Gastrocnemius medialis (tissue), 4 donors: Measurements from ENCODE around the gene C22orf23.

Experiments used
- POLR2A ChIP-seq, 2 donors: fragments of 450-650 bp; IDR thresholded peaks; one replicate each; pipeline ENCODE4 v1.6.1; 2017; ENCODE audit warnings: antibody characterized with exemption in 2 of 2, mild to moderate bottlenecking in 2 of 2, moderate library complexity in 2 of 2
- TF ChIP-seq, protein P1 (sequence below), 5 experiments: fragments of 450-650 bp in 3 of 5; fragments of 200-600 bp in 2 of 5; sonication (generic) in 2 of 5; IDR thresholded peaks in 4 of 5; conservative IDR thresholded peaks in 1 of 5; 1 replicate in 4 of 5; 2 replicates in 1 of 5; pipeline ENCODE4 v1.5.1; 2016 to 2019; ENCODE audit warnings: antibody characterized with exemption in 5 of 5, mild to moderate bottlenecking in 3 of 5, moderate library complexity in 3 of 5

DNA sequence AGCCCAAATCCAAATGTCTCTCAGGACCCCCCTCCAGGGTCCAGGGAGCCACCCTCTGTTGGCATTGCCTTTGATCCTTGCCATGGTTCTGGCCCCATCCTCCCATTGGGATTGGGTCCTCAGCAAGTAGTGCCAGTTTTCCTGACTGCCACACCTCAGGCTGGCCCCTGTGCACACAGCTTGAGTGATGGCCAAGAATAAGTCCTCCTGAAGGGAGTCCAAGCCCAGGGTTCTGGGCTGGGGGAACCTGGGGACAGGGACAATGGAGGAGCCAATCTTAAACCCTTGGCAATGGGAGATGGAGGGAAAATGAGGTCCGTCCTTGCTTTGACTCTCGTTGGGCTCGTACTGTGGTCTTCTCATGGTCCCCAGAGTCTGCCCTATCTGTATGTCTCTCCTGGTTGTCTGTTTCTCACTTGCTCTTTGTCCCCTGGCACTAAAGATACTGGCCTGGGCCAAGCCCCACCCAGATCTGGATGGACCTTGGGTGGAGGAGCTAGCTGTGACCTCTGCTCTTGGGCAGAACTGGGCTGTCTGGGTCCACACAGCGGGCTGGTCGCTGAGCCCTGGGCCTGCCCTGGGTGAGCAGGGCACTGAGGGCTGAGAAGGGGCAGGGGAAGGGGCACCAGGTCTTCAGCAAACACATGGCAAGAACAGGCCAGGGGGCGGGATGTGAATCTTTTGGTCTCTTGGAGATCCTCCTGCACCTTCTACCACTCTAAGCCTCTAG, 28.0 kb upstream of the C22orf23 start:
- TF ChIP-seq, protein P1, sequence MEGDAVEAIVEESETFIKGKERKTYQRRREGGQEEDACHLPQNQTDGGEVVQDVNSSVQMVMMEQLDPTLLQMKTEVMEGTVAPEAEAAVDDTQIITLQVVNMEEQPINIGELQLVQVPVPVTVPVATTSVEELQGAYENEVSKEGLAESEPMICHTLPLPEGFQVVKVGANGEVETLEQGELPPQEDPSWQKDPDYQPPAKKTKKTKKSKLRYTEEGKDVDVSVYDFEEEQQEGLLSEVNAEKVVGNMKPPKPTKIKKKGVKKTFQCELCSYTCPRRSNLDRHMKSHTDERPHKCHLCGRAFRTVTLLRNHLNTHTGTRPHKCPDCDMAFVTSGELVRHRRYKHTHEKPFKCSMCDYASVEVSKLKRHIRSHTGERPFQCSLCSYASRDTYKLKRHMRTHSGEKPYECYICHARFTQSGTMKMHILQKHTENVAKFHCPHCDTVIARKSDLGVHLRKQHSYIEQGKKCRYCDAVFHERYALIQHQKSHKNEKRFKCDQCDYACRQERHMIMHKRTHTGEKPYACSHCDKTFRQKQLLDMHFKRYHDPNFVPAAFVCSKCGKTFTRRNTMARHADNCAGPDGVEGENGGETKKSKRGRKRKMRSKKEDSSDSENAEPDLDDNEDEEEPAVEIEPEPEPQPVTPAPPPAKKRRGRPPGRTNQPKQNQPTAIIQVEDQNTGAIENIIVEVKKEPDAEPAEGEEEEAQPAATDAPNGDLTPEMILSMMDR (IDR thresholded peaks at IDR 0.05 in 4 of 5, conservative IDR thresholded peaks at IDR 0.05 in 1 of 5) = no peak
- TF ChIP-seq POLR2A (IDR thresholded peaks at IDR 0.05) = no peak
